ENCODE measurements around the gene CTDSPL.

DNA sequence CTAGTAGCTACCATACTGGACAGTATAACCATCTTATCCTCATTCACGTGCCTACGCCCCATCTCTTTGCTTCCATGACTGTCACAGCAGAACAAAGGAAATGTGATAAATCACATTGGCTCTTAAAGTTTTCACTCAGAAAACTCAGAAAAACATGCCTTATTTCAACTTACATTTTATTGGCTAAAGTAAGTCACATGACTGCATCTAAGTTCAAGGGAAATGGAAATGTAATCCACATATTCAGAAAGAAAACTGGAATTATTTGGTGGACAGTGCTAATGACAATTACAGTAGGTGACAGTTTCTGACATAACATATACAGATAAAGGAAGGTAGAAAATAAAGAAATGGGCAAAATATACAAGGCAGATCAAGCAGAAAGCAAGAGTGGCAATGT is 91.5 kb downstream of the CTDSPL start:
- TF ChIP-seq, protein P1, sequence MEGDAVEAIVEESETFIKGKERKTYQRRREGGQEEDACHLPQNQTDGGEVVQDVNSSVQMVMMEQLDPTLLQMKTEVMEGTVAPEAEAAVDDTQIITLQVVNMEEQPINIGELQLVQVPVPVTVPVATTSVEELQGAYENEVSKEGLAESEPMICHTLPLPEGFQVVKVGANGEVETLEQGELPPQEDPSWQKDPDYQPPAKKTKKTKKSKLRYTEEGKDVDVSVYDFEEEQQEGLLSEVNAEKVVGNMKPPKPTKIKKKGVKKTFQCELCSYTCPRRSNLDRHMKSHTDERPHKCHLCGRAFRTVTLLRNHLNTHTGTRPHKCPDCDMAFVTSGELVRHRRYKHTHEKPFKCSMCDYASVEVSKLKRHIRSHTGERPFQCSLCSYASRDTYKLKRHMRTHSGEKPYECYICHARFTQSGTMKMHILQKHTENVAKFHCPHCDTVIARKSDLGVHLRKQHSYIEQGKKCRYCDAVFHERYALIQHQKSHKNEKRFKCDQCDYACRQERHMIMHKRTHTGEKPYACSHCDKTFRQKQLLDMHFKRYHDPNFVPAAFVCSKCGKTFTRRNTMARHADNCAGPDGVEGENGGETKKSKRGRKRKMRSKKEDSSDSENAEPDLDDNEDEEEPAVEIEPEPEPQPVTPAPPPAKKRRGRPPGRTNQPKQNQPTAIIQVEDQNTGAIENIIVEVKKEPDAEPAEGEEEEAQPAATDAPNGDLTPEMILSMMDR (IDR thresholded peaks at IDR 0.05): no peak
- TF ChIP-seq TCF7L2 (IDR thresholded peaks at IDR 0.05; ENCODE audit: low read depth, low read length) (no peak), SIN3A (IDR thresholded peaks at IDR 0.05; ENCODE audit: borderline replicate concordance, insufficient read depth, low read depth, low read length) (no peak), POLR2AphosphoS5 (IDR thresholded peaks at IDR 0.05; ENCODE audit: low read depth, low read length) (no peak)
- TF ChIP-seq, protein P2, sequence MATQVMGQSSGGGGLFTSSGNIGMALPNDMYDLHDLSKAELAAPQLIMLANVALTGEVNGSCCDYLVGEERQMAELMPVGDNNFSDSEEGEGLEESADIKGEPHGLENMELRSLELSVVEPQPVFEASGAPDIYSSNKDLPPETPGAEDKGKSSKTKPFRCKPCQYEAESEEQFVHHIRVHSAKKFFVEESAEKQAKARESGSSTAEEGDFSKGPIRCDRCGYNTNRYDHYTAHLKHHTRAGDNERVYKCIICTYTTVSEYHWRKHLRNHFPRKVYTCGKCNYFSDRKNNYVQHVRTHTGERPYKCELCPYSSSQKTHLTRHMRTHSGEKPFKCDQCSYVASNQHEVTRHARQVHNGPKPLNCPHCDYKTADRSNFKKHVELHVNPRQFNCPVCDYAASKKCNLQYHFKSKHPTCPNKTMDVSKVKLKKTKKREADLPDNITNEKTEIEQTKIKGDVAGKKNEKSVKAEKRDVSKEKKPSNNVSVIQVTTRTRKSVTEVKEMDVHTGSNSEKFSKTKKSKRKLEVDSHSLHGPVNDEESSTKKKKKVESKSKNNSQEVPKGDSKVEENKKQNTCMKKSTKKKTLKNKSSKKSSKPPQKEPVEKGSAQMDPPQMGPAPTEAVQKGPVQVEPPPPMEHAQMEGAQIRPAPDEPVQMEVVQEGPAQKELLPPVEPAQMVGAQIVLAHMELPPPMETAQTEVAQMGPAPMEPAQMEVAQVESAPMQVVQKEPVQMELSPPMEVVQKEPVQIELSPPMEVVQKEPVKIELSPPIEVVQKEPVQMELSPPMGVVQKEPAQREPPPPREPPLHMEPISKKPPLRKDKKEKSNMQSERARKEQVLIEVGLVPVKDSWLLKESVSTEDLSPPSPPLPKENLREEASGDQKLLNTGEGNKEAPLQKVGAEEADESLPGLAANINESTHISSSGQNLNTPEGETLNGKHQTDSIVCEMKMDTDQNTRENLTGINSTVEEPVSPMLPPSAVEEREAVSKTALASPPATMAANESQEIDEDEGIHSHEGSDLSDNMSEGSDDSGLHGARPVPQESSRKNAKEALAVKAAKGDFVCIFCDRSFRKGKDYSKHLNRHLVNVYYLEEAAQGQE (IDR thresholded peaks at IDR 0.05; ENCODE audit: insufficient read depth in 1 of 2, low read depth in 2 of 2, low read length in 1 of 2): no peak
